ENCODE measurements around the gene CEACAM16.

The CEACAM16 gene

DNA sequence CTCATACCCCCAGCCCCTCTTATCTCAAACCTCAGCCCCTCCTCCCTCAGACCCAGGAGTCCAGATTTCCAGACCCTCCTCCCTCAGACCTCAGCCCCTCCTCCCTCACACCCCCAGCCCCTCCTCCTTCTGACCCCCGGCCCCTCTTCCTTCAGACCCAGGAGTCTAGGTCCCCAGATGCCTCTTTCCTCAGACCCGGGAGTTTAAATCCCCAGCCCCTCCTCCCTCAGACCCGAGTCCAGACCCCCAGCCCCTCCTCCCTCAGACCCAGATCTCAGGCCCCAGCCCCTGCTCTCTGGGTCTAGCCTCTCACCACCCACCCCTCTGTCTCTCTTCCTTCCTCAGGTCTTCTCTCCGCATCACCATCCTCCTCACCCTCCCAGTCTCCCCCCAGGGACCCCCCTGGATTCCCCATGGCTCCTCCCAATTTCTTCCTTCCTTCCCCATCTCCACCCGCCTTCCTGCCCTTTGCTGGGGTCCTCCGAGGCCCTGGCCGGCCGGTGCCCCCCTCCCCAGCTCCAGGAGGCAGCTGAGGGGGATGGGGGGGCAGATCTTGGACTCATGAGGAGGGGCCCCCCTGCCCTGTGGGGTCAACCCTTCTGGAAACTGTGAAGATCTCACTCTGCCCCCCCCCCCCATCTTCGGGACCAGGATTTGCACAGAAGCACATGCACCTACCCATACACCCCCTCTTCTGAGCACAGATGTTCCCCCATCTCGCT lies 60.3 kb downstream of the CEACAM16 start:
- no peak for DNase-seq

Measured in nucleus accumbens (tissue), 56 donors.